ENCODE measurements around the gene RAB25.

Gene RAB25

DNA sequence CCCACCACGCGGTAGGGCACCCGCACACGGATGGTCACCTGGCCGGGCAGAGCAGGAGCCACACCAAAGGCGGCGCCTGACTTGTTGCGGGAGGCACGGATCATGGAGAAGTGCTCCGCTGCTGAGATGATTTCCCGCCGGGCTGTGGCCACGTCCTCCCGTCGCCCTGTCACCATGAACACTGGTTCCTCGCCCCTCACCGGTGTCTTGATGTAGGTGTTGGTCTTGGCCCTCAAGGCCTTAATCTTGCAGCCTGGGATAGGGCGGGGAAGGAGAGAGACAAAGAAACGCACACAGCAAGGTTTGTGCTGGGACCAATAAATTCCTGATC is 16.4 kb downstream of the RAB25 start:
- no peaks in the 10 kb centered on the region for H3K9me3 ChIP-seq (ENCODE audit: control insufficient read depth, insufficient read depth, low read depth, low read length)
- no peak for TF ChIP-seq ZNF776 (tag by site-specific recombination; IDR thresholded peaks at IDR 0.05; ENCODE audit: borderline replicate concordance)
- TF ChIP-seq ZNF112 (tag by site-specific recombination; IDR thresholded peaks at IDR 0.05), result no peak
- no peak for TF ChIP-seq HOXA7 (CRISPR knock-in tag; IDR thresholded peaks at IDR 0.05; ENCODE audit: borderline replicate concordance)
- no peak for TF ChIP-seq ZNF155 (tag by site-specific recombination; IDR thresholded peaks at IDR 0.05)
- TF ChIP-seq ZNF561 (tag by site-specific recombination; IDR thresholded peaks at IDR 0.05; ENCODE audit: borderline replicate concordance), result no peak
- TF ChIP-seq, protein P1, sequence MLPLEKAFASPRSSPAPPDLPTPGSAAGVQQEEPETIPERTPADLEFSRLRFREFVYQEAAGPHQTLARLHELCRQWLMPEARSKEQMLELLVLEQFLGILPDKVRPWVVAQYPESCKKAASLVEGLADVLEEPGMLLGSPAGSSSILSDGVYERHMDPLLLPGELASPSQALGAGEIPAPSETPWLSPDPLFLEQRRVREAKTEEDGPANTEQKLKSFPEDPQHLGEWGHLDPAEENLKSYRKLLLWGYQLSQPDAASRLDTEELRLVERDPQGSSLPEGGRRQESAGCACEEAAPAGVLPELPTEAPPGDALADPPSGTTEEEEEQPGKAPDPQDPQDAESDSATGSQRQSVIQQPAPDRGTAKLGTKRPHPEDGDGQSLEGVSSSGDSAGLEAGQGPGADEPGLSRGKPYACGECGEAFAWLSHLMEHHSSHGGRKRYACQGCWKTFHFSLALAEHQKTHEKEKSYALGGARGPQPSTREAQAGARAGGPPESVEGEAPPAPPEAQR (tag by site-specific recombination; IDR thresholded peaks at IDR 0.05), result no peak
- TF ChIP-seq ZNF184 (tag by site-specific recombination; IDR thresholded peaks at IDR 0.05), result no peak
- no peak for TF ChIP-seq ZNF555 (tag by site-specific recombination; conservative IDR thresholded peaks at IDR 0.05)
- no peak for TF ChIP-seq ZNF350 (tag by site-specific recombination; IDR thresholded peaks at IDR 0.05)
- TF ChIP-seq ZNF623 (tag by site-specific recombination; IDR thresholded peaks at IDR 0.05), result no peak
- TF ChIP-seq GLIS1 (tag by site-specific recombination; IDR thresholded peaks at IDR 0.05), result no peak
- TF ChIP-seq, protein P2, sequence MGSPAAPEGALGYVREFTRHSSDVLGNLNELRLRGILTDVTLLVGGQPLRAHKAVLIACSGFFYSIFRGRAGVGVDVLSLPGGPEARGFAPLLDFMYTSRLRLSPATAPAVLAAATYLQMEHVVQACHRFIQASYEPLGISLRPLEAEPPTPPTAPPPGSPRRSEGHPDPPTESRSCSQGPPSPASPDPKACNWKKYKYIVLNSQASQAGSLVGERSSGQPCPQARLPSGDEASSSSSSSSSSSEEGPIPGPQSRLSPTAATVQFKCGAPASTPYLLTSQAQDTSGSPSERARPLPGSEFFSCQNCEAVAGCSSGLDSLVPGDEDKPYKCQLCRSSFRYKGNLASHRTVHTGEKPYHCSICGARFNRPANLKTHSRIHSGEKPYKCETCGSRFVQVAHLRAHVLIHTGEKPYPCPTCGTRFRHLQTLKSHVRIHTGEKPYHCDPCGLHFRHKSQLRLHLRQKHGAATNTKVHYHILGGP (tag by site-specific recombination; IDR thresholded peaks at IDR 0.05), result no peak
- no peak for TF ChIP-seq ZNF629 (tag by site-specific recombination; IDR thresholded peaks at IDR 0.05)
- no peak for TF ChIP-seq ZNF335 (tag by site-specific recombination; conservative IDR thresholded peaks at IDR 0.05)
- no peak for TF ChIP-seq ZNF174 (tag by site-specific recombination; IDR thresholded peaks at IDR 0.05)
- TF ChIP-seq, protein P3, sequence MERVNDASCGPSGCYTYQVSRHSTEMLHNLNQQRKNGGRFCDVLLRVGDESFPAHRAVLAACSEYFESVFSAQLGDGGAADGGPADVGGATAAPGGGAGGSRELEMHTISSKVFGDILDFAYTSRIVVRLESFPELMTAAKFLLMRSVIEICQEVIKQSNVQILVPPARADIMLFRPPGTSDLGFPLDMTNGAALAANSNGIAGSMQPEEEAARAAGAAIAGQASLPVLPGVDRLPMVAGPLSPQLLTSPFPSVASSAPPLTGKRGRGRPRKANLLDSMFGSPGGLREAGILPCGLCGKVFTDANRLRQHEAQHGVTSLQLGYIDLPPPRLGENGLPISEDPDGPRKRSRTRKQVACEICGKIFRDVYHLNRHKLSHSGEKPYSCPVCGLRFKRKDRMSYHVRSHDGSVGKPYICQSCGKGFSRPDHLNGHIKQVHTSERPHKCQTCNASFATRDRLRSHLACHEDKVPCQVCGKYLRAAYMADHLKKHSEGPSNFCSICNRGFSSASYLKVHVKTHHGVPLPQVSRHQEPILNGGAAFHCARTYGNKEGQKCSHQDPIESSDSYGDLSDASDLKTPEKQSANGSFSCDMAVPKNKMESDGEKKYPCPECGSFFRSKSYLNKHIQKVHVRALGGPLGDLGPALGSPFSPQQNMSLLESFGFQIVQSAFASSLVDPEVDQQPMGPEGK (tag by site-specific recombination; IDR thresholded peaks at IDR 0.05), result no peak
- TF ChIP-seq REPIN1 (tag by site-specific recombination; IDR thresholded peaks at IDR 0.05; ENCODE audit: low read depth), result no peak
- TF ChIP-seq ZNF837 (tag by site-specific recombination; IDR thresholded peaks at IDR 0.05), result no peak
- ChIA-PET POLR2A (no interaction called here), CTCF (interaction anchor here (2.8 kb wide), 1 partner anchor 10 kb away, joined by 13 read pairs; no protein-coding TSS in a partner anchor)
- H3K4me1 ChIP-seq (ENCODE audit: control insufficient read depth, insufficient read depth, low read length), result peaks cover 10% of the 10 kb centered on the region
- no peak overlapping the region for H3K4me3 ChIP-seq (ENCODE audit: low read depth, low read length)
- H3K27ac ChIP-seq (ENCODE audit: extremely low read depth, low read depth, low read length), result no peak overlapping the region
- peaks cover 0 to 26% of the 10 kb centered on the region in 2 experiments; a peak in 1 of 3 replicates for H3K36me3 ChIP-seq (ENCODE audit: control insufficient read depth in 2 of 2, insufficient read depth in 1 of 2, low read length in 2 of 2)

DNA sequence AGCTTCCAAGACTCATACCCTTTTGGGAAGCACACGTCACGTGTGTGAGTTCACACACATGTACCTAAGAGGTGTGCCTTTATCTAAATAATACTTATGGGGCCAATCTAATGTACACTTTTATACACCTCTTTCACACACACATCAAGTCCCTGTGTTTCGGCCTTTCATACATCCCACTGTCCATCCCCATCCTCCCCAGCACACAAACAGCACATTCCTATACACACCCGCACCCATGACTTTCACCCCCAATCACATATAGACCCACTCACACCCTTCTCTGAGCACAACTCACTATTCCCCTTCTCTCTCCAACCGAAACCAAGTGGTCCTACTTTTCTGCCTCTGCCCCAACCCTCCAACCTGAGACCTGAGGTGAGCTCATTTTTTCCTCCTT is 17.8 kb downstream of the RAB25 start:
- no peak overlapping the region for H3K4me3 ChIP-seq (ENCODE audit: low read depth, low read length)
- H3K4me1 ChIP-seq (ENCODE audit: control insufficient read depth, insufficient read depth, low read length), result peaks cover 8% of the 10 kb centered on the region
- POLR2A ChIA-PET, result no interaction called here
- peaks cover 0 to 24% of the 10 kb centered on the region in 2 experiments; a peak in 1 of 3 replicates for H3K36me3 ChIP-seq (ENCODE audit: control insufficient read depth in 2 of 2, insufficient read depth in 1 of 2, low read length in 2 of 2)
- H3K9me3 ChIP-seq (ENCODE audit: control insufficient read depth, insufficient read depth, low read depth, low read length), result no peaks in the 10 kb centered on the region
- CTCF ChIA-PET, result interaction anchor here (0.7 to 2.8 kb wide), 5 partner anchors 11 to 136 kb away, joined by 3 to 13 read pairs (median 3); no protein-coding TSS in a partner anchor
- H3K27ac ChIP-seq (ENCODE audit: extremely low read depth, low read depth, low read length), result no peak overlapping the region
- no peak for TF ChIP-seq ZNF211 (tag by site-specific recombination; IDR thresholded peaks at IDR 0.05; ENCODE audit: low read depth)
- TF ChIP-seq, protein P4, sequence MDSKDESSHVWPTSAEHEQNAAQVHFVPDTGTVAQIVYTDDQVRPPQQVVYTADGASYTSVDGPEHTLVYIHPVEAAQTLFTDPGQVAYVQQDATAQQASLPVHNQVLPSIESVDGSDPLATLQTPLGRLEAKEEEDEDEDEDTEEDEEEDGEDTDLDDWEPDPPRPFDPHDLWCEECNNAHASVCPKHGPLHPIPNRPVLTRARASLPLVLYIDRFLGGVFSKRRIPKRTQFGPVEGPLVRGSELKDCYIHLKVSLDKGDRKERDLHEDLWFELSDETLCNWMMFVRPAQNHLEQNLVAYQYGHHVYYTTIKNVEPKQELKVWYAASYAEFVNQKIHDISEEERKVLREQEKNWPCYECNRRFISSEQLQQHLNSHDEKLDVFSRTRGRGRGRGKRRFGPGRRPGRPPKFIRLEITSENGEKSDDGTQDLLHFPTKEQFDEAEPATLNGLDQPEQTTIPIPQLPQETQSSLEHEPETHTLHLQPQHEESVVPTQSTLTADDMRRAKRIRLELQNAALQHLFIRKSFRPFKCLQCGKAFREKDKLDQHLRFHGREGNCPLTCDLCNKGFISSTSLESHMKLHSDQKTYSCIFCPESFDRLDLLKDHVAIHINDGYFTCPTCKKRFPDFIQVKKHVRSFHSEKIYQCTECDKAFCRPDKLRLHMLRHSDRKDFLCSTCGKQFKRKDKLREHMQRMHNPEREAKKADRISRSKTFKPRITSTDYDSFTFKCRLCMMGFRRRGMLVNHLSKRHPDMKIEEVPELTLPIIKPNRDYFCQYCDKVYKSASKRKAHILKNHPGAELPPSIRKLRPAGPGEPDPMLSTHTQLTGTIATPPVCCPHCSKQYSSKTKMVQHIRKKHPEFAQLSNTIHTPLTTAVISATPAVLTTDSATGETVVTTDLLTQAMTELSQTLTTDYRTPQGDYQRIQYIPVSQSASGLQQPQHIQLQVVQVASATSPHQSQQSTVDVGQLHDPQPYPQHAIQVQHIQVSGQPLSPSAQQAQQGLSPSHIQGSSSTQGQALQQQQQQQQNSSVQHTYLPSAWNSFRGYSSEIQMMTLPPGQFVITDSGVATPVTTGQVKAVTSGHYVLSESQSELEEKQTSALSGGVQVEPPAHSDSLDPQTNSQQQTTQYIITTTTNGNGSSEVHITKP (tag by site-specific recombination; IDR thresholded peaks at IDR 0.05), result 0 out of 2 replicates have a peak, but pooled peaks have one; percentile 9
- TF ChIP-seq SCRT1 (tag by site-specific recombination; IDR thresholded peaks at IDR 0.05; ENCODE audit: borderline replicate concordance), result no peak
- TF ChIP-seq, protein P5, sequence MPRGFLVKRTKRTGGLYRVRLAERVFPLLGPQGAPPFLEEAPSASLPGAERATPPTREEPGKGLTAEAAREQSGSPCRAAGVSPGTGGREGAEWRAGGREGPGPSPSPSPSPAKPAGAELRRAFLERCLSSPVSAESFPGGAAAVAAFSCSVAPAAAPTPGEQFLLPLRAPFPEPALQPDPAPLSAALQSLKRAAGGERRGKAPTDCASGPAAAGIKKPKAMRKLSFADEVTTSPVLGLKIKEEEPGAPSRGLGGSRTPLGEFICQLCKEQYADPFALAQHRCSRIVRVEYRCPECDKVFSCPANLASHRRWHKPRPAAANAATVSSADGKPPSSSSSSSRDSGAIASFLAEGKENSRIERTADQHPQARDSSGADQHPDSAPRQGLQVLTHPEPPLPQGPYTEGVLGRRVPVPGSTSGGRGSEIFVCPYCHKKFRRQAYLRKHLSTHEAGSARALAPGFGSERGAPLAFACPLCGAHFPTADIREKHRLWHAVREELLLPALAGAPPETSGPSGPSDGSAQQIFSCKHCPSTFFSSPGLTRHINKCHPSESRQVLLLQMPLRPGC (tag by site-specific recombination; IDR thresholded peaks at IDR 0.05), result 0 out of 2 replicates have a peak, but pooled peaks have one; percentile 65
- TF ChIP-seq ZNF600 (tag by site-specific recombination; IDR thresholded peaks at IDR 0.05), result peak; percentile 35; the same call in 1 of the 2 replicates
- TF ChIP-seq ZSCAN23 (tag by site-specific recombination; IDR thresholded peaks at IDR 0.05), result no peak
- no peak for TF ChIP-seq KLF1 (tag by site-specific recombination; IDR thresholded peaks at IDR 0.05)
- TF ChIP-seq SP7 (tag by site-specific recombination; IDR thresholded peaks at IDR 0.05), result no peak

Data from HEK293 (cell line).